GM18519 (cell line): ENCODE results near the gene FOXL1.
"Not testable (repeated sequence)": the region's sequence is repeated elsewhere in the genome, so short reads cannot be mapped to it uniquely, and the experiment has no call there.

Experiments used
- ATAC-seq: cut with Tn5 transposase; IDR thresholded peaks from one replicate; pipeline ENCODE4 v1.9.1; 2021; ENCODE audit warnings: mild to moderate bottlenecking, moderate library complexity; ENCODE audit not compliant: unreplicated experiment, low FRiP score

The FOXL1 gene

GRCh38 chr16:86579268-86580062 is 1.1 kb downstream of the FOXL1 start:
- ATAC-seq: no peak

- ATAC-seq: no peak
These were observed 1.9 kb downstream of the FOXL1 start for GRCh38 chr16:86580063-86580790.

- no peak for ATAC-seq
These were observed 2.4 kb downstream of the FOXL1 start for GRCh38 chr16:86580791-86581170.

- ATAC-seq: no peak
These were observed 3.1 kb downstream of the FOXL1 start for GRCh38 chr16:86581458-86581857.

GRCh38 chr16:86584071-86584685 is 5.8 kb downstream of the FOXL1 start:
- no peak for ATAC-seq

- no peak for ATAC-seq
These were observed 6.7 kb downstream of the FOXL1 start for GRCh38 chr16:86584726-86585721.

- no peak for ATAC-seq
These were observed 7.7 kb downstream of the FOXL1 start for GRCh38 chr16:86585821-86586611.

- no peak for ATAC-seq
These were observed 9.1 kb downstream of the FOXL1 start for GRCh38 chr16:86587487-86587886.

GRCh38 chr16:86587955-86588354 is 9.6 kb downstream of the FOXL1 start:
- ATAC-seq: not testable (repeated sequence)

- ATAC-seq: no peak
These were observed 12.3 kb downstream of the FOXL1 start for GRCh38 chr16:86590501-86591144.

GRCh38 chr16:86591270-86591669 is 12.9 kb downstream of the FOXL1 start:
- no peak for ATAC-seq

- no peak for ATAC-seq
These were observed 15.7 kb downstream of the FOXL1 start for GRCh38 chr16:86593913-86594620.

- no peak for ATAC-seq
These were observed 16.4 kb downstream of the FOXL1 start for GRCh38 chr16:86594721-86595120.

- no peak for ATAC-seq
These were observed 17.7 kb downstream of the FOXL1 start for GRCh38 chr16:86595983-86596605.

GRCh38 chr16:86597126-86597879 is 19.0 kb downstream of the FOXL1 start:
- no peak for ATAC-seq

- no peak for ATAC-seq
These were observed 19.7 kb downstream of the FOXL1 start for GRCh38 chr16:86597880-86598606.
